ENCODE measurements around the gene MYT1.

- no peak for TF ChIP-seq CTCF (IDR thresholded peaks at IDR 0.05; ENCODE audit: low read depth, low read length, missing input control)
- no peak for TF ChIP-seq YY1 (IDR thresholded peaks at IDR 0.05)
- no peak for TF ChIP-seq GABPA (IDR thresholded peaks at IDR 0.05 in 1 of 2, conservative IDR thresholded peaks at IDR 0.05 in 1 of 2)
- no peak for TF ChIP-seq SP1 (IDR thresholded peaks at IDR 0.05)
- TF ChIP-seq JUND (IDR thresholded peaks at IDR 0.05), result no peak
- TF ChIP-seq REST (IDR thresholded peaks at IDR 0.05), result no peak
- no peak for TF ChIP-seq RAD21 (IDR thresholded peaks at IDR 0.05)
- TF ChIP-seq MAX (IDR thresholded peaks at IDR 0.05), result no peak
- TF ChIP-seq TAF1 (conservative IDR thresholded peaks at IDR 0.05), result no peak
- TF ChIP-seq HNF4A (conservative IDR thresholded peaks at IDR 0.05), result no peak
- TF ChIP-seq RXRA (IDR thresholded peaks at IDR 0.05), result no peak
These were observed 42.4 kb downstream of the MYT1 start for GRCh38 chr20:64206614-64207013.
